ENCODE data around the gene NSG2. TPM values are rescaled to one million over a fixed set of nuclear protein-coding genes. Genes with fewer than 3 reads are reported as not detected.

The NSG2 gene
- total RNA-seq, 2 donors from 2014 or later, result 2.9 TPM; not detected in 1

GRCh38 chr5:174094857-174095606 is 49.5 kb downstream of the NSG2 start:
- TF ChIP-seq POLR2A (IDR thresholded peaks at IDR 0.05) (no peak), CTCF (IDR thresholded peaks at IDR 0.05) (no peak)

GRCh38 chr5:174096619-174097018 is 51.1 kb downstream of the NSG2 start:
- no peaks in the 10 kb centered on the region for H3K4me1 ChIP-seq
- DNase-seq (no peak), ATAC-seq (no peak)
- H3K9me3 ChIP-seq, result no peaks in the 10 kb centered on the region
- intact Hi-C loops (cut with DNase I), result no loop called here
- no peak overlapping the region for H3K27ac ChIP-seq
- no peak overlapping the region for H3K4me3 ChIP-seq
- H3K36me3 ChIP-seq (replicated peaks in 1 of 2; ENCODE audit: insufficient read depth in 1 of 2, low read depth in 2 of 2), result no peaks in the 10 kb centered on the region
- WGBS, 2 donors, result 69 to 72% methylated on average over 6 of the region's 6 CpGs
- TF ChIP-seq POLR2A (IDR thresholded peaks at IDR 0.05) (no peak), CTCF (IDR thresholded peaks at IDR 0.05) (no peak)
- no peaks in the 10 kb centered on the region for H3K27me3 ChIP-seq

More at GRCh38 chr5:174094857-174095606, 49.5 kb downstream of the NSG2 start:
- 69 to 73% methylated on average over 10 of the region's 10 CpGs for WGBS, 2 donors
- H3K9me3 ChIP-seq, result no peaks in the 10 kb centered on the region
- no peaks in the 10 kb centered on the region for H3K27me3 ChIP-seq
- intact Hi-C loops (cut with DNase I), result no loop called here
- no peaks in the 10 kb centered on the region for H3K4me1 ChIP-seq
- H3K27ac ChIP-seq, result no peak overlapping the region
- DNase-seq (no peak), ATAC-seq (no peak)
- no peak overlapping the region for H3K4me3 ChIP-seq
- no peaks in the 10 kb centered on the region for H3K36me3 ChIP-seq (replicated peaks in 1 of 2; ENCODE audit: insufficient read depth in 1 of 2, low read depth in 2 of 2)

- no peak for DNase-seq
- H3K4me1 ChIP-seq, result no peaks in the 10 kb centered on the region
- no peak for ATAC-seq
- WGBS, 2 donors, result 82 to 88% methylated on average over 4 of the region's 4 CpGs
- no peaks in the 10 kb centered on the region for H3K9me3 ChIP-seq
- no peak for TF ChIP-seq CTCF (IDR thresholded peaks at IDR 0.05)
- TF ChIP-seq POLR2A (IDR thresholded peaks at IDR 0.05), result no peak
- no peak overlapping the region for H3K27ac ChIP-seq
- intact Hi-C loops (cut with DNase I), result no loop called here
- no peaks in the 10 kb centered on the region for H3K27me3 ChIP-seq
- H3K36me3 ChIP-seq (replicated peaks in 1 of 2; ENCODE audit: insufficient read depth in 1 of 2, low read depth in 2 of 2), result no peaks in the 10 kb centered on the region
- no peak overlapping the region for H3K4me3 ChIP-seq
Observed at GRCh38 chr5:174097486-174098185, 52.1 kb downstream of the NSG2 start.

- 81 to 82% methylated on average over 15 of the region's 15 CpGs for WGBS, 2 donors
- DNase-seq, result no peak
- TF ChIP-seq POLR2A (IDR thresholded peaks at IDR 0.05) (no peak), CTCF (IDR thresholded peaks at IDR 0.05) (no peak)
- H3K27ac ChIP-seq, result no peak overlapping the region
- H3K4me3 ChIP-seq, result no peak overlapping the region
- no peaks in the 10 kb centered on the region for H3K9me3 ChIP-seq
- no peaks in the 10 kb centered on the region for H3K4me1 ChIP-seq
- no peaks in the 10 kb centered on the region for H3K36me3 ChIP-seq (replicated peaks in 1 of 2; ENCODE audit: insufficient read depth in 1 of 2, low read depth in 2 of 2)
- H3K27me3 ChIP-seq, result no peaks in the 10 kb centered on the region
- intact Hi-C loops (cut with DNase I), result no loop called here
- no peak for ATAC-seq
Observed at GRCh38 chr5:174098694-174099093, 53.2 kb downstream of the NSG2 start.
